NOMO-1 (cell line): Measurements from ENCODE around the gene KIF21B.

Experiments
- DNase-seq, 2 experiments: peaks; one replicate each; lab custom pipeline; 2025; ENCODE audit not compliant: unreplicated experiment in 2 of 2; lab: John Stamatoyannopoulos, UW

The KIF21B gene

GRCh38 chr1:201023517-201023902, at the start of gene KIF21B:
Gene KIF21B, minus strand, starts transcription at chr1:201023714. Its CDS starts 331 bp downstream, at chr1:201023383.
- DNase-seq, result peak; percentile 79 to 90

GRCh38 chr1:201072922-201073321, 49.4 kb upstream of the KIF21B start:
- DNase-seq, result no peak

DNA sequence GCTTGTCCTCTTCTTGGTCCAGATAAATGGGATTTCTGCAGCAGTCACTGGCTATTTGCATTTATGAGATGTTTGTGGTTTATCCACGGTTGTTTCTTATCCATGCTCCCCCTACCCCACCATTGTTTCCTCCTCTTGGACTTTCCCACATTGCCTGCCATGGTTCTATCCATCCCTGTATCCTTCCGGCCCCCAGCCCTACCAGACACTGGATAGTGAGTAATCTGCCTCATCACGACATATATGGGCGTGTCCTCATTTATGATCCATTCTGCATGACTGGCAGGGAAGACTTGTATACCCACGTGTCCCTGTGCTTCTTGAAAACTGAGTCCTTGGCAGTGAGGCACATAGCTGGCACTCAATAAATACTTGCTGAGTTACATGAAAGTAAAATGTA, 48.6 kb upstream of the KIF21B start:
- DNase-seq, result no peak

GRCh38 chr1:201069636-201070035, 46.1 kb upstream of the KIF21B start:
- no peak for DNase-seq

DNA sequence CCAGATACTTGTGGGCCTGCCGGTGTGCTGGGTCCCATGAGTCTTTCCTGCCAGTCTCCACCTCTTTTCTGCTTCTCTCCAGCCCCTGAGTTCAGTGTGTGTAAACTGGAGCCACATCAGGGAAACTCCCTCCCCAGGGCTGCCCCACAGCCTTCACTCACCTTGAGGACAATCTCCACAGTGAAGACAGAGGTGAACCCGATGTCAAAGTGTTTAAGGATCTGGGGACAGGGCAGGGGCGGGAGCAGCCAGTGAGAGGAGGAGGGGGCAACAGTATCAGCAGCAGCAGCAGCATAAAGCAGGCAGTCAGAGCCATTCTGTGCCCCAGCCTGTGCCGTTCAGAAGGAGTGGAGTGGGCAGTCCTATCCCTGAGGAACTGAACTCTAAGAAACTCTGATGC, 45.5 kb upstream of the KIF21B start:
- DNase-seq, result no peak

GRCh38 chr1:201066986-201067385, 43.5 kb upstream of the KIF21B start:
- DNase-seq, result no peak

GRCh38 chr1:201065686-201066085, 42.2 kb upstream of the KIF21B start:
- DNase-seq, result no peak

- no peak for DNase-seq
Measured at GRCh38 chr1:201064806-201065205, 41.3 kb upstream of the KIF21B start.

DNA sequence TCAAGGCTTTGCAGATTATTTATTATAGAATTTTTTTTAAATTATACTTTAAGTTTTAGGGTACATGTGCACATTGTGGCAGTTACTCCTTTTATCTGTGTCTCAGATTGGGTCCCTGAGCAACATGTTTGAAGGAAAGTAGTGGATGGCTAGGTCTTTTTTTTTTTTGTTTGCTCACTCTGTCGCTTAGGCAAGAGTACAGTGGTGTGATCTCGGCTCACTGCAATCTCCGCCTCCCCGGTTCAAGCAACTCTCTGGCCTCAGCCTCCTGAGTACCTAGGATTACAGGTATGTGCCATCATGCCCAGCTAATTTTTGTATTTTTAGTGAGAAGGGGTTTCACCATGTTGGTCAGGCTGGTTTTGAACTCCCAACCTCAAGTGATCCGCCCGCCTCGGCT, 39.6 kb upstream of the KIF21B start:
- DNase-seq, result no peak

DNA sequence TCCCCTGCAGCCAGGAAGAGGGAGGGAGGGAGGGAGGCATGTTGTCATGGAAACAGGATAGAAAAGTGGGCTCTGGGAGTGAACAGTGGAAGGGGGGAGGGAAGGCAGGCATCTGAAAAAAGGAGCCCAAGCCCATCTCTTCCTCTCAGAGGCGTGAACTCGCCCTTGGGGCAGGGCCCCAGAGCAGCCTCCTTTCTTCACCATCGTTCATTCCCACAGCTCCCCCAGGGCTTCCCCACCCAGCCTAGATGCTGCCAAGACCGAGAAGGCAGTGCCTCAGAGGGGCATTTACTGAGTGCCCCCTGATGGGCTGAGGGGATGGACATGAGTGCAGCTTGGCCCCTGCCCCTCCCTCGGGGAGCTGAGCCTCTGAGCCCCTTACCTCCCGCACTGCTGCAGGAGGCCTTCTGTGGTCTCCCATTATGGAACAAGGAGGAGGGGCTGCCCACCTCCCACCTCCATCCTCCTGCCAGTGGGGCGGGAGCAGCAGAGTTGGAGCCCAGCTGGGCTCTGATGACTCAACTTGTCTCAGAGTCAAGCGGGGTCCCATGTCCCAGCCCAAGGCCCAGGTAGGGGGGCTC, 39.1 kb upstream of the KIF21B start:
- DNase-seq, result no peak

GRCh38 chr1:201061886-201062285, 38.4 kb upstream of the KIF21B start:
- no peak for DNase-seq

DNA sequence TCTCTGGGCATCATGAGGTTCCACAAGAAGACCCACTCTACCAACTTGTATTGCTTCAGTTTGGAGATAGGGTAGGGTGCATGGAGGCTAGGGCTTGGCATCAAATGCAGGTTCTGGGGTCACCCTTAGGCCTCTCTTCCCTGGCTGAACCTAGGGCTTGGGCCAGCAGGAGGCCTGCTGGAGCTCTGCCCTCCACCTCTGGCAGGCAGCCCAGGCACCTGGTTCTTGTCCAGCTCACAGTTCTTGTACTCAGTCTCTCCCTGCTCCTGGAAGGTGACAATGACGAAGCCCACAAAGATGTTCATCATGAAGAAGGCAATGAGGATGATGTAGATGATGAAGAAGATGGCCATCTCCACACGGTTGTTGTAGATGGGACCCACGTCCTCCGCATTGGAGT, 37.5 kb upstream of the KIF21B start:
- DNase-seq, result no peak

- no peak for DNase-seq
Measured at GRCh38 chr1:201060586-201060985, 37.1 kb upstream of the KIF21B start.

- no peak for DNase-seq
Measured at GRCh38 chr1:201059871-201060555, 36.5 kb upstream of the KIF21B start.

DNA sequence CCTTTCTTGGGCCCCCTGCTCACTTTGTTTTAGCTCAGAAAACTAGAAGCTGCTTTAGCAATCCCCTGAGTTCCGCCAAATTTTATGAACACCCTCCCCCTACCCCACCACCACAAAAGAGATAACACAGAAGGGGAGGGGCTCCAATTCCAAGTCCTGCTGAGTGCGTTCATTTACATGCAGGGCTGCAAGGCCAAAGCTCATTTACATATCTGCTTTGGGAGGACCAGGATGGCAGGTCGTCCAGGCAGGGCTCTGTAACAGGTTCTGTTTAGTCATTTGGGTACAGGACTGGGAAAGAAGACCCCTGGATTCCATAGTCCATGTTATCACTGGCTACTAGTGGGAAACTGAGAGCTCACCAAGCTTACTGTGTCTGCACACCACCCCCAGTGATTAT, 35.9 kb upstream of the KIF21B start:
- DNase-seq, result no peak

DNA sequence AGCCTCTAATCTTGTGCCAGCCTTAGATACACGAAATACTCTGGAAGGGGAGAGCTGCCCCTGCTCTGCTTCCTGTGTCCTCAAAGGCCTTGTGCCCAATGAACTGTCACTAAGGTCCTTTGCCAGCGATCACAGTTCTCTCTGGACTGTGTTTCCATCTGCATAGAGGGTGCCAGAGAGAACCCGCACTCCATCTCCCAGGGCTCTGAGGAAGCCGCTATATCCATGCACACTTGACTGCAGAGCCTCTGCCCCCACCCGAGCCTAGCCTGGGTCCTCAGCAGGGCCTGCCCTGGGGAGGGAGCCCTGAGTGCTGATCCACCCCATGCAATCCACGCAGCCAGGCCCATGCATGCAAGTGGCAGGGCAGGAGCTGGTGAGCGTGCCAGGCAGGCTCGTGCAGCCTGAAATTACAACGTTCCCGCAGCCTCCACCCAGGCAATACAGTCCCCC, 30.6 kb upstream of the KIF21B start:
- DNase-seq, result no peak

GRCh38 chr1:201053155-201053860, 29.8 kb upstream of the KIF21B start:
- DNase-seq, result no peak

DNA sequence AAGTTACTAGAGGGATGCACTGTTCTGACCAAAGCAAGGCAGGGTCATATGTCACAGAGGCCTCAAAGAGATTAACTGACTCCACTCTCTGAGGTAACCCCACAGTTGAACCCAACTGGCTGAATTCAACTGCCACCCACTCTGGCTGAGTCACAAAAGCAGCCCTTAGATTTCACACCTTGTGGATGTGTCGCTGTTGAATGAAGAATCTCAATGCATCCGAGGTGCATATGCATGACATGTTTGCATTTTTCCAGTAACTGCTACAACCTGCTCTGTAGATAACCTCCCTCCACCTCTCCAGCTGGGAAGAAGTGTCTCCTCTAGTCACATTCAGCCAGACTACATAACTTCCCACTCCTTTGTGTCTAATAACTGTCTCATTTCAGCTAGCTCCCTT, 27.9 kb upstream of the KIF21B start:
- DNase-seq, result no peak

- DNase-seq, result no peak
Measured at GRCh38 chr1:201050515-201051277, 27.2 kb upstream of the KIF21B start.

GRCh38 chr1:201049248-201049831, 25.8 kb upstream of the KIF21B start:
- DNase-seq, result no peak

DNA sequence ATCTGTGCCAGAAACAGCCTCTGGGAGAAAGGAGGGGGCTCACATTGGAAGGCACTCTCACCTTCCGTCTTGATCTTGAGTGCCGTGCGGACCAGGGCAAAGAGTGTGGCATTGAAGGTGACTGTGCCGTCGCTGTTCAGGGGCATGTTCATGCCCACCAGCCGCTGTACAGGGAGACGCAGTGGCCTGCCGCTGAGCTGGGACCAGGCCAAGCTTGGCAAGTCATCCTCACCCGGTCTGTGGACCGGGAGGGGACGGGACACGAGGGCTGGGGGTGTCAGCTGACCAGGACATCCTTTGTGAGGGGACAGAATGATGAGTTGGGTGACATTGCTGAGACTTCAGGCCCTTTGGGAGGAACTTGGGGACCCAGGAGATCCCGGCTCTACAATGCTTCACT, 25.0 kb upstream of the KIF21B start:
- DNase-seq, result no peak
